Measurements from ENCODE around the gene MAPK8. TPM values are rescaled to one million over a fixed set of nuclear protein-coding genes. Genes with fewer than 3 reads are reported as not detected.

The MAPK8 gene
- polyA plus RNA-seq, 1 experiment: 31.2 TPM

DNA sequence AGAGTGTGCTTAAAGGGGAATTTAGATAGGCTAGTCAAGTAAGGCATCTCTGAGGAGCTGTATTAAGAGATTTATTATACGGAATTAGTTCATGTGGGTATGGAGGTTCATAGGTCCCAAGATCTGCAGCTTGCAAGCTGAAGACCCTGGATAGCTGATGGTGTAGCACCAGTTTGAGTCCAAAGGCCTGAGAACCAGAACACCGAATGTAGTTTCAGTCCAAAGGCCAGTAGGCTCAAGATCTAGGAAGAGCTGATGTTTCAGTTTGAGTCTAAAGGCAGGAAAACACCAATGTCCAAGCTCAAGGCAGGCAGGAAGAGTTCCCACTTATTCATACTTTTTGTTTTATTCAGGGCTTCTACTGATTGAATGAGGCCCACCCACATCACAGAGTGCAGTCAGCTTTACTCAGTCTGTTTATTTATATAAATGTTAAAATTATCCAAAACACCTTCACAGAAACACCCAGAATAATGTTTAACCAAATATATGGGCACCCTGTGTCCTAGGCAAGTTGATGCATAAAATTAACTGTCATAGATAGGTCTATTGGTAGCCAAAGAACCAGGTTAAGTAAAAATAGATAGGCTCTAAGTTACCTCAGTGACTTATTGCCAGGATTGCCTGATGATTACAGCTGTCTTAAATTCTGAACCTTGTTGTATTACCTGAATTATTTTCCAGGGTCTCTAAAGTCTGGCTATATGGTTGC is 83.5 kb downstream of the MAPK8 start:
- TF ChIP-seq, protein P1, sequence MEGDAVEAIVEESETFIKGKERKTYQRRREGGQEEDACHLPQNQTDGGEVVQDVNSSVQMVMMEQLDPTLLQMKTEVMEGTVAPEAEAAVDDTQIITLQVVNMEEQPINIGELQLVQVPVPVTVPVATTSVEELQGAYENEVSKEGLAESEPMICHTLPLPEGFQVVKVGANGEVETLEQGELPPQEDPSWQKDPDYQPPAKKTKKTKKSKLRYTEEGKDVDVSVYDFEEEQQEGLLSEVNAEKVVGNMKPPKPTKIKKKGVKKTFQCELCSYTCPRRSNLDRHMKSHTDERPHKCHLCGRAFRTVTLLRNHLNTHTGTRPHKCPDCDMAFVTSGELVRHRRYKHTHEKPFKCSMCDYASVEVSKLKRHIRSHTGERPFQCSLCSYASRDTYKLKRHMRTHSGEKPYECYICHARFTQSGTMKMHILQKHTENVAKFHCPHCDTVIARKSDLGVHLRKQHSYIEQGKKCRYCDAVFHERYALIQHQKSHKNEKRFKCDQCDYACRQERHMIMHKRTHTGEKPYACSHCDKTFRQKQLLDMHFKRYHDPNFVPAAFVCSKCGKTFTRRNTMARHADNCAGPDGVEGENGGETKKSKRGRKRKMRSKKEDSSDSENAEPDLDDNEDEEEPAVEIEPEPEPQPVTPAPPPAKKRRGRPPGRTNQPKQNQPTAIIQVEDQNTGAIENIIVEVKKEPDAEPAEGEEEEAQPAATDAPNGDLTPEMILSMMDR (IDR thresholded peaks at IDR 0.05; ENCODE audit: insufficient read depth, low read depth, low read length): no peak
- Histone ChIP-seq H3K36me3 (ENCODE audit: control insufficient read depth, insufficient read depth, low read length) (no peaks in the 10 kb centered on the region), H3K27me3 (ENCODE audit: control insufficient read depth, insufficient read depth, low read length) (no peaks in the 10 kb centered on the region), H3K4me3 (ENCODE audit: low read depth, low read length) (no peak overlapping the region)
- no peak for DNase-seq (ENCODE audit: low read depth)
- POLR2A ChIA-PET: no interaction called here
- CTCF ChIA-PET: interaction anchor here (0.8 to 1.5 kb wide), 3 partner anchors 9 to 266 kb away, joined by 3 to 5 read pairs (median 4); no protein-coding TSS in a partner anchor

DNA sequence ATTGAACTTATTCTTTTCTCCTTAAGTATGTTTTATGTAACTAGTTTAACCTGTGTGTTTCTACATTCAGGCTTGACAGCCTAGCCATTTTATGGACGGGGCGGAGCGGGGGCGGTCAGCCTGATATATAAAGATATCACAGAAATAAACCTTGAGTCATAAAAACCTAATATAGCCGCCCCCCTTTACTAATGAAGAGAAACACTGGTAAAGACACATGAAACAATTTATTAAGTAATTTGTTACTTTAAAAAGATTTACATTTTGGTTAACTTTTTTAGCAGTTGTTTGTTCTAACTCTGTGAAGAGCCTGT is 84.0 kb downstream of the MAPK8 start:
- H3K4me3 ChIP-seq (ENCODE audit: low read depth, low read length): no peak overlapping the region
- POLR2A ChIA-PET: no interaction called here
- H3K36me3 ChIP-seq (ENCODE audit: control insufficient read depth, insufficient read depth, low read length): no peaks in the 10 kb centered on the region
- no peak for DNase-seq (ENCODE audit: low read depth)
- TF ChIP-seq, protein P1 (IDR thresholded peaks at IDR 0.05; ENCODE audit: insufficient read depth, low read depth, low read length): no peak
- no peaks in the 10 kb centered on the region for H3K27me3 ChIP-seq (ENCODE audit: control insufficient read depth, insufficient read depth, low read length)
- CTCF ChIA-PET: no interaction called here

DNA sequence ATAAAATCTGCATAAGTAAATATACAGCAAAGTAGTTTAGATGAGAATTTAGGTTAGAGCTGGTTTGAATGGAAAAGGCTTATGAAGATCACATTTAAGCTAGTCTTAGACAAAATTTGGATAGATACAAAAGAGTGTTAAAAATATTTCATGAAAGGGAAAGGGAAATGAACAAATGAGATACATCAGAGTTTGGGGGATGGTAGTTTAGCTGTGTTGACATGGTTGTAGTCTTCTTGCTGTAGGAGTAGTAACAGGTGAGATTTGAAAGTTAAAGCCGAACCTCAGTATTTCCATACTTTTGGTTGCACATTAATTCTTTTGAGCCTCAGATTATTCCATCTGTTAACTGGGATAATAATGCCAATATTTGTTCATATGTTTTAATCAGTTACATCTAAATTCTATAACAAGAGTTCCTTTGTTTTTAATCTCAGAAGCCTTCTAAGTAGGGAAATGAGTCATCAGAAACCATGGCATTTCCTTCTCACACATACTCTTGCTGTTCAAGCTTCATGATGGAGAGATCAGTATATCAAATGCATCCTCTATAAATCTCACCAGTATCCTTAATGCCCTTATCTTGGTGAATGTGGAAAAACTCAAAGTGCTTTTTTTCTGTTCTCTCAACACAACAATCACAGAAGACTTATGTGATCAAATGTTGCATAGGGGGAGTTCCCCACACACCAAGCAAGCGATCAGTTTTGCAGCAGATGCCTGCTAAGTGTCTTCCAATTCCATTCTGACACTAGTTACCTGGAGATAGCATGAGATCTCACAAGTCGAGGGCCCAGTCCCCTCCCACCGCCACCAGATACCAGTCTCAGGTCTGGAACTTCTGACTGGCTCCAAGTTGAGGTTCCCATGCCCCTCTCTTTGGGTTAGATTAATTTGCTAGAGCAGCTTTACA is 84.7 kb downstream of the MAPK8 start:
- ChIA-PET CTCF (interaction anchor here (0.6 to 1.2 kb wide), 3 partner anchors 12 to 267 kb away, joined by 3 to 4 read pairs (median 3); no protein-coding TSS in a partner anchor), POLR2A (no interaction called here)
- no peaks in the 10 kb centered on the region for H3K27me3 ChIP-seq (ENCODE audit: control insufficient read depth, insufficient read depth, low read length)
- no peak overlapping the region for H3K4me3 ChIP-seq (ENCODE audit: low read depth, low read length)
- no peaks in the 10 kb centered on the region for H3K36me3 ChIP-seq (ENCODE audit: control insufficient read depth, insufficient read depth, low read length)
- no peak for DNase-seq (ENCODE audit: low read depth)
- TF ChIP-seq, protein P1 (IDR thresholded peaks at IDR 0.05; ENCODE audit: insufficient read depth, low read depth, low read length): no peak

DNA sequence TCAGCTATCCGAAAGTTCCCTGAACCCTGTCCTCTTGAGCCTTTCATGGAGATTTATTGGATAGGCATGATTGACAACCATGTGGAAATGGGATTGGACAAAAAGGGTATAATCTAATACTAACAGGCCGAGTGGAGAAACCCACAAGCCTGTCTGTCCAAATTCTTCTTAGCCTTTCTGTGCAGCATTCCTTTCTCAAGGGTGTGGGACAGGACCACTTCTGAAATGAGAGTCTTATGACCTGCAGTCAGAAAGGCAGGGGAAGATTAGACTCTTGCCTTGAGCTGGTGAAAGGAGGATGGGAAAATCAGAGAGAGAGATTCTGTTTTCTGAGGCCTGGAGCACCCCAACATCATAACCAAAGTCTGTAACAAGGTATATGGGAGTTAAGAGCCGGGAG is 85.5 kb downstream of the MAPK8 start:
- POLR2A ChIA-PET: no interaction called here
- H3K36me3 ChIP-seq (ENCODE audit: control insufficient read depth, insufficient read depth, low read length): no peaks in the 10 kb centered on the region
- CTCF ChIA-PET: interaction anchor here (0.8 to 1.2 kb wide), 2 partner anchors 264 to 266 kb away, joined by 3 to 4 read pairs; no protein-coding TSS in a partner anchor
- DNase-seq (ENCODE audit: low read depth): no peak
- TF ChIP-seq, protein P1 (IDR thresholded peaks at IDR 0.05; ENCODE audit: insufficient read depth, low read depth, low read length): no peak
- H3K4me3 ChIP-seq (ENCODE audit: low read depth, low read length): no peak overlapping the region
- H3K27me3 ChIP-seq (ENCODE audit: control insufficient read depth, insufficient read depth, low read length): no peaks in the 10 kb centered on the region

DNA sequence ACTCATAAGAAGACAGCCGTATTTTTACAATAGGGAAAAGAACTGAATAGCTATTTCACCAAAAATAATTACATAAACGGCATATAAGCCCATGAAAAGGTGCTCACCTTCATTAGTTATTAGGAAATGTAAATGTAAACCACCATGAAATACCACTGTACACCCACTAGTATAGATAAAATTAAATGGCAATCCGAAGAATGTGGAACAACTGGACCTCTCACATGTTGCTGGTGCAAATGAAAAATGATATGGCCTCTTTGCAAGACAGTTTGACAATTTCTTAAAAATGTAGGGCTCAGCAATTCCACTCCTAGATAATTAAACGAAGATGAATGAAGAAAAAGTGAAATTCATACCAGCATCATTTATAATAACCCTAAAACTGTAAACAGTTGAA is 91.8 kb downstream of the MAPK8 start:
- POLR2A ChIA-PET: no interaction called here
- TF ChIP-seq, protein P1 (IDR thresholded peaks at IDR 0.05; ENCODE audit: insufficient read depth, low read depth, low read length): no peak
- Histone ChIP-seq H3K4me3 (ENCODE audit: low read depth, low read length) (no peak overlapping the region), H3K27me3 (ENCODE audit: control insufficient read depth, insufficient read depth, low read length) (no peaks in the 10 kb centered on the region), H3K36me3 (ENCODE audit: control insufficient read depth, insufficient read depth, low read length) (no peaks in the 10 kb centered on the region)
- CTCF ChIA-PET: interaction anchor here (1.4 kb wide), 1 partner anchor 9 kb away, joined by 5 read pairs; no protein-coding TSS in a partner anchor
- DNase-seq (ENCODE audit: low read depth): no peak

Measured in BJ (cell line).